ENCODE data around the gene ATF4.

- TF ChIP-seq TEAD4 (IDR thresholded peaks at IDR 0.05) (no peak), EGR1 (IDR thresholded peaks at IDR 0.05) (no peak)
These were observed 41.1 kb upstream of the ATF4 start for GRCh38 chr22:39479254-39479653.
